Right kidney (tissue), 1 donor: ENCODE measurements around the gene ALDH9A1.
"Not testable (repeated sequence)": the region's sequence is repeated elsewhere in the genome, so short reads cannot be mapped to it uniquely, and the experiment has no call there.

Experiments
- DNase-seq: peaks from one replicate; pipeline ENCODE4 v3.0.0-alpha.2; 2016

ALDH9A1 gene

GRCh38 chr1:165648919-165649572 lies 49.3 kb downstream of the ALDH9A1 start:
- DNase-seq = no peak

GRCh38 chr1:165647970-165648369 lies 50.4 kb downstream of the ALDH9A1 start:
- no peak for DNase-seq

- no peak for DNase-seq
Observed at GRCh38 chr1:165647517-165647916, 50.8 kb downstream of the ALDH9A1 start.

GRCh38 chr1:165645654-165646366 lies 52.6 kb downstream of the ALDH9A1 start:
- no peak for DNase-seq

- DNase-seq = no peak
Observed at GRCh38 chr1:165644064-165644735, 54.2 kb downstream of the ALDH9A1 start.

GRCh38 chr1:165641231-165641987 lies 57.0 kb downstream of the ALDH9A1 start:
- DNase-seq = no peak

- no peak for DNase-seq
Observed at GRCh38 chr1:165639821-165640623, 58.3 kb downstream of the ALDH9A1 start.

GRCh38 chr1:165638211-165638610 lies 60.2 kb downstream of the ALDH9A1 start:
- DNase-seq = not testable (repeated sequence)

- DNase-seq = no peak
Observed at GRCh38 chr1:165637427-165637826, 60.9 kb downstream of the ALDH9A1 start.

GRCh38 chr1:165635823-165636222 lies 62.5 kb downstream of the ALDH9A1 start:
- no peak for DNase-seq

- DNase-seq = no peak
Observed at GRCh38 chr1:165635329-165635728, 63.0 kb downstream of the ALDH9A1 start.

- no peak for DNase-seq
Observed at GRCh38 chr1:165634154-165634921, 64.0 kb downstream of the ALDH9A1 start.

GRCh38 chr1:165633614-165634013 lies 64.7 kb downstream of the ALDH9A1 start:
- no peak for DNase-seq

- no peak for DNase-seq
Observed at GRCh38 chr1:165632491-165632890, 65.9 kb downstream of the ALDH9A1 start.

GRCh38 chr1:165632152-165632469 lies 66.3 kb downstream of the ALDH9A1 start:
- DNase-seq = no peak

- DNase-seq = peak; percentile 77
Observed at GRCh38 chr1:165631342-165632151, 66.8 kb downstream of the ALDH9A1 start.

- peak; percentile 99 for DNase-seq
Observed at GRCh38 chr1:165630629-165631341, 67.6 kb downstream of the ALDH9A1 start, which contains the start of gene MGST3. Gene MGST3 (plus strand): TSS chr1:165631234. CDS start chr1:165649848, 18,614 bp downstream.

- peak; percentile 34 for DNase-seq
Observed at GRCh38 chr1:165629848-165630628, 68.3 kb downstream of the ALDH9A1 start.

- DNase-seq = no peak
Observed at GRCh38 chr1:165629151-165629550, 69.2 kb downstream of the ALDH9A1 start.
